GM23248 (cell line): ENCODE measurements around the gene SPTSSA.

Experiments
- EZH2 ChIP-seq: fragments of 200-600 bp; sonication (generic); IDR thresholded peaks from 2 replicates; pipeline ENCODE4 v1.6.1; 2018; ENCODE audit warnings: antibody characterized with exemption, mild to moderate bottlenecking; ENCODE audit not compliant: insufficient read depth, poor library complexity, severe bottlenecking
- EZH2phosphoT487 ChIP-seq: fragments of 200-600 bp; sonication (generic); IDR thresholded peaks from 2 replicates; pipeline ENCODE4 v1.6.1; 2018; ENCODE audit warnings: antibody characterized with exemption, moderate library complexity, mild to moderate bottlenecking, low read depth; ENCODE audit not compliant: insufficient read depth

DNA sequence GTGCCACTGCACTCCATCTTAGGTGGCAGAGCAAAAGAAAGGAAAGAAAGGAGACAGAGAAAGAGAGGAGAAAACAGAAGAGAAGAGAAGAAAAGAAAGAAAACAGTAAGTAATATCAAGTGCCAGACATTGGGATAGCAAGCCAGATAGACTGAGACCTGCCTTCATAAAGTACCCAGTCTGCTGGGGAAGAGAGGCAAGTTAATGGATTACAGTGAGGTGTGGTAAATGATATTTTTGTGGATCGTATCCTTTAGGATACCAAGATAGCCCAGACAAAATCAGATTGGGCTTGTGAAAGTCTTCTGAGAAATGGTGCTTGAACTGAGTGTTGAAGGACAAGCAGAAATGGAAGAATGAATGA, 1.5 kb upstream of the SPTSSA start:
- TF ChIP-seq EZH2 (no peak), EZH2phosphoT487 (no peak)
